ENCODE data around the gene UQCC3.

UQCC3 gene

DNA sequence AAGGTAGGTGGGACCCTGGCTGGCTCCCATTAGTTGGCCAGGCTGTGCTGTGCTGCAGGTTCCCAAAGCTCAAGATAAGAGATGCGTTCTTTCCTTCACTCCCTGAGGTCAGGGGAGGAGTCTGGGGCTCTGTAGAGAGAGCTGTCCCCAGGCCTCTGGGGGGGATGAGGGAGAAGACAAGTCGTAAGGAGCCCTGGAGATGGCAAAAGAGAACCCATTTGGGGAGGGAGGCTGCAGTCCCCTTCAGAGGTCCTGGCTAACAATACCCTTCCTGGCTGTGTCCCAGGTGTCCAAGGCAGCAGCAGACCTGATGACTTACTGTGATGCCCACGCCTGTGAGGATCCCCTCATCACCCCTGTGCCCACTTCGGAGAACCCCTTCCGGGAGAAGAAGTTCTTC is 36.9 kb downstream of the UQCC3 start:
- H3K27ac ChIP-seq (ENCODE audit: low read length) = peak overlapping the region; percentile 93; the same call in 1 of the 2 replicates
- TF ChIP-seq EZH2phosphoT487 (IDR thresholded peaks at IDR 0.05; ENCODE audit: low read length) = no peak
- TF ChIP-seq EZH2 (optimal IDR thresholded peaks at IDR 0.05; ENCODE audit: low read depth, low read length) = no peak
- no peak for TF ChIP-seq CTCF (IDR thresholded peaks at IDR 0.05; ENCODE audit: low read length)
- H3K9me3 ChIP-seq (replicated peaks; ENCODE audit: insufficient read depth, low read length) = no peaks in the 10 kb centered on the region
- no peaks in the 10 kb centered on the region for H4K20me1 ChIP-seq (ENCODE audit: insufficient read depth, low read length)
- H3K4me1 ChIP-seq (ENCODE audit: low read length) = peaks cover 48% of the 10 kb centered on the region
- no peaks in the 10 kb centered on the region for H3K27me3 ChIP-seq (replicated peaks; ENCODE audit: insufficient read depth, low read length)
- no peak for DNase-seq
- no peaks in the 10 kb centered on the region for H3K36me3 ChIP-seq (replicated peaks; ENCODE audit: insufficient read depth, low read length)
- H2AFZ ChIP-seq (ENCODE audit: low read length) = peak overlapping the region; percentile 68
- H3K9me2 ChIP-seq (replicated peaks; ENCODE audit: insufficient read depth, low read length) = no peaks in the 10 kb centered on the region
- H3K4me2 ChIP-seq (ENCODE audit: low read depth, low read length) = peak overlapping the region; percentile 96
- peaks cover 37% of the 10 kb centered on the region for H3K79me2 ChIP-seq (ENCODE audit: low read length)
- H3K4me3 ChIP-seq (ENCODE audit: low read length) = peak overlapping the region; percentile 70
- H3K9ac ChIP-seq (ENCODE audit: low read length) = peak overlapping the region; percentile 93; the same call in 1 of the 2 replicates
- peaks cover 53% of the 10 kb centered on the region for H3F3A ChIP-seq (ENCODE audit: insufficient read depth, low read length)

- Histone ChIP-seq H3K27ac (ENCODE audit: low read length) (peak overlapping the region; percentile 93; the same call in 1 of the 2 replicates), H3K27me3 (replicated peaks; ENCODE audit: insufficient read depth, low read length) (no peaks in the 10 kb centered on the region), H3K79me2 (ENCODE audit: low read length) (peaks cover 37% of the 10 kb centered on the region), H4K20me1 (ENCODE audit: insufficient read depth, low read length) (no peaks in the 10 kb centered on the region), H3K9me2 (replicated peaks; ENCODE audit: insufficient read depth, low read length) (no peaks in the 10 kb centered on the region), H3K9me3 (replicated peaks; ENCODE audit: insufficient read depth, low read length) (no peaks in the 10 kb centered on the region), H3K4me3 (ENCODE audit: low read length) (peak overlapping the region; percentile 70), H3K4me2 (ENCODE audit: low read depth, low read length) (peak overlapping the region; percentile 96), H3K4me1 (ENCODE audit: low read length) (peaks cover 52% of the 10 kb centered on the region), H3K9ac (ENCODE audit: low read length) (peak overlapping the region; percentile 93), H3K36me3 (replicated peaks; ENCODE audit: insufficient read depth, low read length) (no peaks in the 10 kb centered on the region), H2AFZ (ENCODE audit: low read length) (peak overlapping the region; percentile 68), H3F3A (ENCODE audit: insufficient read depth, low read length) (peaks cover 57% of the 10 kb centered on the region)
- no peak for DNase-seq
- no peak for TF ChIP-seq EZH2phosphoT487 (IDR thresholded peaks at IDR 0.05; ENCODE audit: low read length)
- TF ChIP-seq CTCF (IDR thresholded peaks at IDR 0.05; ENCODE audit: low read length) = no peak
- TF ChIP-seq EZH2 (optimal IDR thresholded peaks at IDR 0.05; ENCODE audit: low read depth, low read length) = no peak
Measured at GRCh38 chr11:62708793-62709192, 37.3 kb downstream of the UQCC3 start.

DNA sequence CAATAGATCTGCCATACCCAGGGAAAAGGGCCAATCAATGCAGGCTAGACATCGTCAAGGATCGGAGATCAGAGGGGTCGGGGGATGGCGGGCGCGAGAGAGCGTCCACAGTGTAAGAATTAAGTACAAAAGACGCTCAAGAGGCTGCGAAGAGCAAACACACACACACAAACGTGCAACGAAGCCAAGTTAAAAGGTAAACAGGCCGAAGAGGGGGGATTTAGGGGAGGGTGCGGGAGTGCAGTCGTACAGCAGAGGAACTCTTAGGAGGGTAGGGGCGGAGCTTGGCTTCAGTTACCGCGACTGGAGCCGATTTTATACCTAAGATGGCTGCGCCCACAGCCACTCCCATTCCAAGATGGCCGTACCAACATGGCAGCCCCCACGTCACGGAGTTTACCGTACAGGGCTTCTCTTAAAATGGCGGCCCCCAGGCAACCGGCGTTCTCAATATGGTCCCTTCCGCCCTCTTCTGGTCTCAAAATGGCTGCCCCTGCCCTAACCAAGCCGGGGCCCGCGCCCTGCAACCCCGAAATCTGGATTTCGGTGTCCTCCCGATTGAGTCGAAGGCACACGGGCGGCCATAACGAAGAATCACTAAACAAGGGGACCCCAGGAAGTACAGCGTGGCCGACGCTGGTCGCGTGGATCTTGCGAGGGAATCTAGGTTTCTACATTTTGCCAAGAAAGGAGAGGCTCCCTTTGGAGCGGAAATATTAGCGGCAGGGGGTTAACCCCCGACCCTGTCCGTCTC is 38.0 kb downstream of the UQCC3 start:
- H3K27me3 ChIP-seq (replicated peaks; ENCODE audit: insufficient read depth, low read length) = no peaks in the 10 kb centered on the region
- H3K9ac ChIP-seq (ENCODE audit: low read length) = peak overlapping the region; percentile 93
- no peak for TF ChIP-seq CTCF (IDR thresholded peaks at IDR 0.05; ENCODE audit: low read length)
- no peak for TF ChIP-seq EZH2 (optimal IDR thresholded peaks at IDR 0.05; ENCODE audit: low read depth, low read length)
- TF ChIP-seq EZH2phosphoT487 (IDR thresholded peaks at IDR 0.05; ENCODE audit: low read length) = no peak
- H3K4me3 ChIP-seq (ENCODE audit: low read length) = peak overlapping the region; percentile 70
- H3K9me3 ChIP-seq (replicated peaks; ENCODE audit: insufficient read depth, low read length) = no peaks in the 10 kb centered on the region
- H3K36me3 ChIP-seq (replicated peaks; ENCODE audit: insufficient read depth, low read length) = no peaks in the 10 kb centered on the region
- H3K4me2 ChIP-seq (ENCODE audit: low read depth, low read length) = peak overlapping the region; percentile 96
- peaks cover 41% of the 10 kb centered on the region for H3K79me2 ChIP-seq (ENCODE audit: low read length)
- DNase-seq = peak; percentile 98
- H4K20me1 ChIP-seq (ENCODE audit: insufficient read depth, low read length) = no peaks in the 10 kb centered on the region
- H3F3A ChIP-seq (ENCODE audit: insufficient read depth, low read length) = peaks cover 61% of the 10 kb centered on the region
- H3K27ac ChIP-seq (ENCODE audit: low read length) = peak overlapping the region; percentile 93
- peaks cover 57% of the 10 kb centered on the region for H3K4me1 ChIP-seq (ENCODE audit: low read length)
- H2AFZ ChIP-seq (ENCODE audit: low read length) = peak overlapping the region; percentile 80
- no peaks in the 10 kb centered on the region for H3K9me2 ChIP-seq (replicated peaks; ENCODE audit: insufficient read depth, low read length)
